ENCODE results near the gene OR5H1.

DNA sequence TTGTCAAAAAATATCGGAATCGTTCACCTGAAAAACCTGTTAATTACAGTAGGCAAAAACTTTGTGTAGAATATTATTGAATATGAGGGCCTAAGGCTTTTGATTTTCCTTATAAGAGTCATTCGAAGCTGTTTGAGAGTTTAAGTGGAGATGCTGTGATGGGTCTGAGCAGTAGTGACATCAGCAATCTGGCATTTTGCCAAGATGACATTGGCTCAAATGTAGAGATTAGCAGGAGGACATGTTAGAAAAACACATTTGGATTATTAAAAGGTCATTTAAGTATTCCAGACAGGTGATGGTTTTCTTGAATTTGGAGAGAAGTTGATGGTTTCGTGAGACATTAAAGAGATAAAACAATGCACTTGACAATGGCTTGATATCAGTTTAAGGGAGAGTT lies 30.7 kb upstream of the OR5H1 start:
- TF ChIP-seq TAF1 (IDR thresholded peaks at IDR 0.05; ENCODE audit: low read depth, low read length): no peak
- TF ChIP-seq POLR2AphosphoS5 (IDR thresholded peaks at IDR 0.05; ENCODE audit: low read depth, low read length): no peak
- TF ChIP-seq POLR2A (IDR thresholded peaks at IDR 0.05; ENCODE audit: low read depth, low read length): no peak
- TF ChIP-seq PAX5 (IDR thresholded peaks at IDR 0.05; ENCODE audit: insufficient read depth, low read length, severe bottlenecking): no peak
